Ishikawa (cell line): Measurements from ENCODE around the gene LUZP2.

Experiments used
- CEBPB ChIP-seq: IDR thresholded peaks from 2 replicates; pipeline ENCODE4 v1.6.1; 2012
- CREB1 ChIP-seq: IDR thresholded peaks from 2 replicates; pipeline ENCODE4 v1.6.1; 2012; ENCODE audit warnings: low read depth
- EGR1 ChIP-seq: IDR thresholded peaks from 2 replicates; pipeline ENCODE4 v1.6.1; 2012
- EP300 ChIP-seq: IDR thresholded peaks from 2 replicates; pipeline ENCODE4 v1.6.1; 2012; ENCODE audit warnings: borderline replicate concordance
- FOXM1 ChIP-seq: IDR thresholded peaks from 2 replicates; pipeline ENCODE4 v1.6.1; 2012; ENCODE audit warnings: low read depth, borderline replicate concordance
- NFIC ChIP-seq: IDR thresholded peaks from 2 replicates; pipeline ENCODE4 v1.6.1; 2012
- RAD21 ChIP-seq: IDR thresholded peaks from 2 replicates; pipeline ENCODE4 v1.6.1; 2012; ENCODE audit warnings: low read depth
- REST ChIP-seq: IDR thresholded peaks from 2 replicates; pipeline ENCODE4 v1.6.1; 2012; ENCODE audit warnings: low read depth, mild to moderate bottlenecking
- TAF1 ChIP-seq: IDR thresholded peaks from 2 replicates; pipeline ENCODE4 v1.6.1; 2012; ENCODE audit warnings: low read depth, mild to moderate bottlenecking
- TCF12 ChIP-seq: IDR thresholded peaks from 2 replicates; pipeline ENCODE4 v1.6.1; 2012; ENCODE audit warnings: low read depth
- TEAD4 ChIP-seq: IDR thresholded peaks from 2 replicates; pipeline ENCODE4 v1.6.1; 2012
- USF1 ChIP-seq: IDR thresholded peaks from 2 replicates; pipeline ENCODE4 v1.6.1; 2012
- YY1 ChIP-seq: IDR thresholded peaks from 2 replicates; pipeline ENCODE4 v1.6.1; 2012; ENCODE audit warnings: low read depth
- ZBTB7A ChIP-seq: IDR thresholded peaks from 2 replicates; pipeline ENCODE4 v1.6.1; 2012; ENCODE audit warnings: low read depth
- TF ChIP-seq, protein P1 (sequence below): IDR thresholded peaks from 2 replicates; pipeline ENCODE4 v1.6.1; 2012

LUZP2 gene

GRCh38 chr11:24502425-24502824, 5.6 kb downstream of the LUZP2 start:
- no peak for TF ChIP-seq TEAD4
- TF ChIP-seq RAD21: no peak
- no peak for TF ChIP-seq EGR1
- TF ChIP-seq, protein P1, sequence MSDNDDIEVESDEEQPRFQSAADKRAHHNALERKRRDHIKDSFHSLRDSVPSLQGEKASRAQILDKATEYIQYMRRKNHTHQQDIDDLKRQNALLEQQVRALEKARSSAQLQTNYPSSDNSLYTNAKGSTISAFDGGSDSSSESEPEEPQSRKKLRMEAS: no peak
- no peak for TF ChIP-seq NFIC
- no peak for TF ChIP-seq TCF12
- TF ChIP-seq USF1: no peak

GRCh38 chr11:24509114-24509513, 12.3 kb downstream of the LUZP2 start:
- no peak for TF ChIP-seq CREB1
- no peak for TF ChIP-seq EGR1
- TF ChIP-seq RAD21: peak; percentile 13; the same call in 1 of the 2 replicates

DNA sequence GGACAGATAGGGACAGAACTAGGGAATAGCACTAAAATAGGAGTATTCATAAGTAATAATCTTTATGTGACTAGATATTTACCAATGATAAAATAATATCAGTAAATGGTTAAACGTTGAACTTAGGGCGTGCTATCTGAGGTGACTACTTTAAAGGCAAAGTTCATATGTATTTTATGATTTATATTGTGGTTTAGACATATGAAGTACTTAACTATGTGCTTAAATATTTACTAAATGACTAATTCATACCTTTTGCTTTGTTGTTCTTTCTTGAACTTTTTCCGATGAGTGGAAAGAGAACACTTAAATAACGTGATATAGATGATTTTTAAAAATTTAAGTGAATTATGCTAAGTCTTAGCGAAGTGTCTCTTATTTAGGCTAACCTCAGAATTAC, 14.7 kb downstream of the LUZP2 start:
- TF ChIP-seq YY1 (no peak), ZBTB7A (no peak), FOXM1 (no peak), CREB1 (no peak)

GRCh38 chr11:24513479-24514218, 16.8 kb downstream of the LUZP2 start:
- TF ChIP-seq TEAD4 (no peak), CEBPB (no peak), NFIC (no peak), ZBTB7A (no peak), RAD21 (no peak), TCF12 (no peak), USF1 (no peak), CREB1 (no peak)

DNA sequence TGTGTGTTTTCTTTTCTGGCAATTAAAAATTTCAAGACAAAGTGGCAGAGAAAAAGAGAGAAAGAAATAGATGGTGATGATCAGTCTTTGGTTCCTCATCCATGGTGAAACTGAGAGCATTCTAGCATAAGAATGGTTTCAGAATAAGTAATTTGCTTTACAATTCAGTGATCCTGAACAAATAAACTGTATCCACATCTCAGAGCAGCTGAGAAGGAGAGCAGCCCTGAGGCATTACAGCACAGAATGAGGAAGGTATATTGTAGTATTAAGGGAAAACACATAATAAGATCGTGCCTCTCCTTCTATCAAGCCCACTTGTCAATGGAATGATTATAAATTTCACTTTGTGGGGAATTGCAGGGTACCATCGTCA, 17.4 kb downstream of the LUZP2 start:
- TF ChIP-seq, protein P1: no peak
- TF ChIP-seq TCF12: no peak
- TF ChIP-seq YY1: no peak
- no peak for TF ChIP-seq REST
- TF ChIP-seq TAF1: no peak
- no peak for TF ChIP-seq CREB1
- TF ChIP-seq ZBTB7A: no peak
- TF ChIP-seq NFIC: no peak
- no peak for TF ChIP-seq CEBPB
- TF ChIP-seq TEAD4: no peak
- no peak for TF ChIP-seq FOXM1
- TF ChIP-seq EP300: no peak

DNA sequence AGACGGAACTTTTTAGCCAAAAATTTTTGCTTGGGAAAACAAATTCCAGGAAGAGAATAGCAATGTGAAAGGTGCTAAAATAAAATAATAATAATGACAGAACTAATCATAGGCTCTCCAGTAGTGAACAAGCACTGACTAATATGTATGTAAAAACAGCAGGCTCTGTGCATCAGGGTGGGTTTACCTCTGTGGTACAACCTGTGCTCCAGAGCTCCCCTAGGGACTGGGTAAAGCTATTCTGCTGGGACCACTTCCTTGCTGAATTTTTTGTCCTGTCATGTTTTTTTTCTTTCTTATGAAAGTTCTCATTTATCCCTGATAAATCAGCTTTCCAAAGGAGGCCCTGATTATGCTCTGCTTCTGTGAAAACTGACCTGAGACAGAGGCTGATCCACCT, 18.8 kb downstream of the LUZP2 start:
- TF ChIP-seq REST: no peak
- TF ChIP-seq ZBTB7A: no peak
- TF ChIP-seq, protein P1: no peak
- TF ChIP-seq TAF1: no peak
- TF ChIP-seq YY1: no peak
- TF ChIP-seq EGR1: no peak
- no peak for TF ChIP-seq CEBPB
- TF ChIP-seq FOXM1: no peak
- TF ChIP-seq NFIC: no peak
- TF ChIP-seq TEAD4: no peak
- TF ChIP-seq TCF12: no peak
- no peak for TF ChIP-seq USF1
- no peak for TF ChIP-seq RAD21
- TF ChIP-seq EP300: no peak
